ENCODE data around the gene TOX2. TPM values are rescaled to one million over a fixed set of nuclear protein-coding genes. Genes with fewer than 3 reads are reported as not detected.
A peak's percentile ranks its signal among the peaks of the same experiment; 100 is the strongest.

TOX2 gene
- total and polyA plus RNA-seq, 4 donors = 1.2 to 15.4 (median 9.0) TPM

- H3K36me3 ChIP-seq (ENCODE audit: control insufficient read depth, insufficient read depth, low read length) = no peaks in the 10 kb centered on the region
- H3K4me3 ChIP-seq (ENCODE audit: low read depth, low read length) = no peak overlapping the region
- H3K9me3 ChIP-seq (ENCODE audit: control insufficient read depth, insufficient read depth, low read length) = no peaks in the 10 kb centered on the region
- H3K4me1 ChIP-seq (ENCODE audit: control insufficient read depth, insufficient read depth, low read length) = peaks cover 11% of the 10 kb centered on the region
- H3K27me3 ChIP-seq (ENCODE audit: control insufficient read depth, insufficient read depth, low read length) = peaks cover 2% of the 10 kb centered on the region
- no peak overlapping the region for H3K27ac ChIP-seq (ENCODE audit: low read depth, low read length)
- 100% methylated on average over 2 of the region's 2 CpGs for WGBS (ENCODE audit: insufficient coverage)
- DNase-seq (ENCODE audit: low read depth in 4 of 6, low spot score in 6 of 6) = no peak
These were observed 58.0 kb downstream of the TOX2 start for GRCh38 chr20:43972692-43973091.

- Histone ChIP-seq H3K27ac (ENCODE audit: low read depth, low read length) (no peak overlapping the region), H3K9me3 (ENCODE audit: control insufficient read depth, insufficient read depth, low read length) (no peaks in the 10 kb centered on the region), H3K4me1 (ENCODE audit: control insufficient read depth, insufficient read depth, low read length) (peaks cover 11% of the 10 kb centered on the region), H3K36me3 (ENCODE audit: control insufficient read depth, insufficient read depth, low read length) (no peaks in the 10 kb centered on the region), H3K27me3 (ENCODE audit: control insufficient read depth, insufficient read depth, low read length) (peaks cover 2% of the 10 kb centered on the region), H3K4me3 (ENCODE audit: low read depth, low read length) (no peak overlapping the region)
- WGBS (ENCODE audit: insufficient coverage) = 87% methylated on average over 3 of the region's 6 CpGs
- no peak for DNase-seq (ENCODE audit: low read depth in 4 of 6, low spot score in 6 of 6)
These were observed 58.6 kb downstream of the TOX2 start for GRCh38 chr20:43973231-43973630.

- Histone ChIP-seq H3K9me3 (ENCODE audit: control insufficient read depth, insufficient read depth, low read length) (no peaks in the 10 kb centered on the region), H3K27ac (ENCODE audit: low read depth, low read length) (no peak overlapping the region)
- WGBS (ENCODE audit: insufficient coverage) = 85% methylated on average over 6 of the region's 8 CpGs
These were observed 59.2 kb downstream of the TOX2 start for GRCh38 chr20:43973671-43974450.

GRCh38 chr20:43974695-43975094, 60.0 kb downstream of the TOX2 start:
- no peaks in the 10 kb centered on the region for H3K9me3 ChIP-seq (ENCODE audit: control insufficient read depth, insufficient read depth, low read length)
- H3K4me1 ChIP-seq (ENCODE audit: control insufficient read depth, insufficient read depth, low read length) = peaks cover 7% of the 10 kb centered on the region
- H3K36me3 ChIP-seq (ENCODE audit: control insufficient read depth, insufficient read depth, low read length) = no peaks in the 10 kb centered on the region
- no peak overlapping the region for H3K4me3 ChIP-seq (ENCODE audit: low read depth, low read length)
- 86% methylated on average over 4 of the region's 5 CpGs for WGBS (ENCODE audit: insufficient coverage)
- H3K27ac ChIP-seq (ENCODE audit: low read depth, low read length) = no peak overlapping the region
- H3K27me3 ChIP-seq (ENCODE audit: control insufficient read depth, insufficient read depth, low read length) = peaks cover 2% of the 10 kb centered on the region
- peak in 1 of 6 donors; percentile 39 for DNase-seq (ENCODE audit: low read depth in 4 of 6, low spot score in 6 of 6)

More at GRCh38 chr20:43973671-43974450, 59.2 kb downstream of the TOX2 start:
- H3K27me3 ChIP-seq (ENCODE audit: control insufficient read depth, insufficient read depth, low read length) = peaks cover 2% of the 10 kb centered on the region
- no peak overlapping the region for H3K4me3 ChIP-seq (ENCODE audit: low read depth, low read length)
- H3K36me3 ChIP-seq (ENCODE audit: control insufficient read depth, insufficient read depth, low read length) = no peaks in the 10 kb centered on the region
- DNase-seq (ENCODE audit: low read depth in 4 of 6, low spot score in 6 of 6) = no peak
- peaks cover 11% of the 10 kb centered on the region for H3K4me1 ChIP-seq (ENCODE audit: control insufficient read depth, insufficient read depth, low read length)

GRCh38 chr20:43975096-43975768, 60.6 kb downstream of the TOX2 start:
- Histone ChIP-seq H3K27me3 (ENCODE audit: control insufficient read depth, insufficient read depth, low read length) (peaks cover 2% of the 10 kb centered on the region), H3K9me3 (ENCODE audit: control insufficient read depth, insufficient read depth, low read length) (no peaks in the 10 kb centered on the region), H3K27ac (ENCODE audit: low read depth, low read length) (no peak overlapping the region), H3K4me3 (ENCODE audit: low read depth, low read length) (no peak overlapping the region), H3K36me3 (ENCODE audit: control insufficient read depth, insufficient read depth, low read length) (no peaks in the 10 kb centered on the region), H3K4me1 (ENCODE audit: control insufficient read depth, insufficient read depth, low read length) (peaks cover 5% of the 10 kb centered on the region)
- no peak for DNase-seq (ENCODE audit: low read depth in 4 of 6, low spot score in 6 of 6)
- 95% methylated on average over 4 of the region's 6 CpGs for WGBS (ENCODE audit: insufficient coverage)

- no peak for DNase-seq (ENCODE audit: low read depth in 4 of 6, low spot score in 6 of 6)
- H3K4me1 ChIP-seq (ENCODE audit: control insufficient read depth, insufficient read depth, low read length) = peaks cover 5% of the 10 kb centered on the region
- H3K27ac ChIP-seq (ENCODE audit: low read depth, low read length) = no peak overlapping the region
- no CpG with 5 or more reads among the region's 7 CpGs for WGBS (ENCODE audit: insufficient coverage)
- no peak overlapping the region for H3K4me3 ChIP-seq (ENCODE audit: low read depth, low read length)
- no peaks in the 10 kb centered on the region for H3K27me3 ChIP-seq (ENCODE audit: control insufficient read depth, insufficient read depth, low read length)
- no peaks in the 10 kb centered on the region for H3K36me3 ChIP-seq (ENCODE audit: control insufficient read depth, insufficient read depth, low read length)
- no peaks in the 10 kb centered on the region for H3K9me3 ChIP-seq (ENCODE audit: control insufficient read depth, insufficient read depth, low read length)
These were observed 61.9 kb downstream of the TOX2 start for GRCh38 chr20:43976547-43976946.

- no peak for DNase-seq (ENCODE audit: low read depth in 4 of 6, low spot score in 6 of 6)
- H3K4me1 ChIP-seq (ENCODE audit: control insufficient read depth, insufficient read depth, low read length) = peaks cover 5% of the 10 kb centered on the region
- no peak overlapping the region for H3K4me3 ChIP-seq (ENCODE audit: low read depth, low read length)
- no peaks in the 10 kb centered on the region for H3K9me3 ChIP-seq (ENCODE audit: control insufficient read depth, insufficient read depth, low read length)
- no peaks in the 10 kb centered on the region for H3K36me3 ChIP-seq (ENCODE audit: control insufficient read depth, insufficient read depth, low read length)
- WGBS (ENCODE audit: insufficient coverage) = 70% methylated on average over 2 of the region's 8 CpGs
- H3K27me3 ChIP-seq (ENCODE audit: control insufficient read depth, insufficient read depth, low read length) = no peaks in the 10 kb centered on the region
- H3K27ac ChIP-seq (ENCODE audit: low read depth, low read length) = no peak overlapping the region
These were observed 62.6 kb downstream of the TOX2 start for GRCh38 chr20:43977252-43977651.

GRCh38 chr20:43977962-43978361, 63.3 kb downstream of the TOX2 start:
- H3K27me3 ChIP-seq (ENCODE audit: control insufficient read depth, insufficient read depth, low read length) = no peaks in the 10 kb centered on the region
- H3K27ac ChIP-seq (ENCODE audit: low read depth, low read length) = no peak overlapping the region
- 80% methylated on average over 1 of the region's 3 CpGs for WGBS (ENCODE audit: insufficient coverage)
- H3K36me3 ChIP-seq (ENCODE audit: control insufficient read depth, insufficient read depth, low read length) = no peaks in the 10 kb centered on the region
- H3K4me1 ChIP-seq (ENCODE audit: control insufficient read depth, insufficient read depth, low read length) = peaks cover 9% of the 10 kb centered on the region
- no peak for DNase-seq (ENCODE audit: low read depth in 4 of 6, low spot score in 6 of 6)
- no peaks in the 10 kb centered on the region for H3K9me3 ChIP-seq (ENCODE audit: control insufficient read depth, insufficient read depth, low read length)
- H3K4me3 ChIP-seq (ENCODE audit: low read depth, low read length) = no peak overlapping the region

- Histone ChIP-seq H3K4me3 (ENCODE audit: low read depth, low read length) (no peak overlapping the region), H3K36me3 (ENCODE audit: control insufficient read depth, insufficient read depth, low read length) (no peaks in the 10 kb centered on the region), H3K27ac (ENCODE audit: low read depth, low read length) (no peak overlapping the region), H3K27me3 (ENCODE audit: control insufficient read depth, insufficient read depth, low read length) (no peaks in the 10 kb centered on the region), H3K9me3 (ENCODE audit: control insufficient read depth, insufficient read depth, low read length) (no peaks in the 10 kb centered on the region), H3K4me1 (ENCODE audit: control insufficient read depth, insufficient read depth, low read length) (peaks cover 5% of the 10 kb centered on the region)
- no CpG with 5 or more reads among the region's 4 CpGs for WGBS (ENCODE audit: insufficient coverage)
- DNase-seq (ENCODE audit: low read depth in 4 of 6, low spot score in 6 of 6) = no peak
These were observed 65.0 kb downstream of the TOX2 start for GRCh38 chr20:43979576-43980105.
